ENCODE measurements around the gene MUC2.
A peak's percentile ranks its signal among the peaks of the same experiment; 100 is the strongest.

MUC2 gene

DNA sequence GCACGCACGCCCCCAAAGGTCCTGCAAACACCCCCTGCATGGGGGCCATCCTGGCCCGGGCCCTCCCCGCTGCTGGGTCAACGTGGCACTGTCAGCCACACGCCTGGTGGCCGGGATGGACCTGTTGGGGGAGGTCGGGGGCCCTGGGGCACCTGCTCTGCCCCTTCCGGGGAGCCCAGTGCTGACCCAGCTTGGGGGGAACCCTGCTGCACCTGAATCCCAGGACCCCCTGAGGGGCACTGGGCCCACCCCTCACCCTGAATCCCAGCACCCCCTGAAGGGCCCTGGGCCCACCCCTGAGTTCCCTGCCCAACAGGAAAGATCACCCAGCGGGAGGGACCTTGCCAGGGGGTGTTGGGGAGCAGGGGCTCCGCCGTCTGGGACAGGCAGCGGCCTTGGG is 37.7 kb upstream of the MUC2 start:
- DNase-seq (ENCODE audit: low read depth in 2 of 2): no peak

DNA sequence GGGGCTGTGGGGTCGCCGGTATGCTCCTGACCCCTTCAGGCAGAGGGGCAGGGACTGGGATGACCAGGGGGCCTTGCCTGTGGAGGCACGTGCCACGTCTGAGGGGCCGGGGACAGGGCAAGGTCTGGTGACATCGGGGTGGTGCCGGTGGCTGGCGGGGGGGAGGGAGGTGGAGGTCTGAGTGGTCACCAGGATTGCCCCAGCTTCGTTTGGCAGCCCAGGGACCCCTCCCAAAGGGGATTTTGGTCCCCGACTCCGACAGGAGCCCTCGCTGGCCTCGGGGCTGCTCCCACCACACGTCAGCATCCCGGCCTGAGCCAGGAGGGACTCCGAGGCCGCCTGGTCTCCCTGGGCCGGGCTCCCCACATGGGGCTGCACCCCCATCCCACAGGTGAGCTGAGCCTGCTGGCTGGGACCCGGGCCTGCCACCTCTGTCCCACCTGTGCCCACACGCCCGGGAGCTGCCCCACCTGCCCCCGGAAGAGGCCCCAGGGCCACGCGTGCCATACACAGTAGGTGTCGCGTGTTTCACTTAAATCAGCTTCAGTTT is 37.1 kb upstream of the MUC2 start:
- no peak for DNase-seq (ENCODE audit: low read depth in 2 of 2)

DNA sequence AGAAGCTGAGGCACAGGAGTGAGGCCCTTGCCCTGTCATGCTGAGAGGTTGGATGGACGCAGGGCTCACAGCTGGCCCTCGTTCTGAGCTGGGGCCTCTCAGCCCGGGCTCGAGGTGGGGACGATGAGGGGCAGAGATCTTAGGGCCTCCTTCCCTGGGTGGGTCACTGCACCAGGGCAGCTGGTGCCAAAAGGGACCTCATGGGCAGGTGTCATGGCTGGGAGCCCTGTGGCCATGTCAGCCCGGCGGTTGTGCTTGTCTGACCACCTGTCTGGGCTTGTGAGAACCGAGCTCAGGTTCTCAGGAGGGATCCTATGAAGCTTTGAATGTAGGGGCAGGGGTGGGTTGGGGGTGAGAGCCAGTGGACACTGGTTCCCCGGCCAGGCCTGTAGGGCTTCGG is 36.3 kb upstream of the MUC2 start:
- DNase-seq (ENCODE audit: low read depth in 2 of 2): no peak

DNA sequence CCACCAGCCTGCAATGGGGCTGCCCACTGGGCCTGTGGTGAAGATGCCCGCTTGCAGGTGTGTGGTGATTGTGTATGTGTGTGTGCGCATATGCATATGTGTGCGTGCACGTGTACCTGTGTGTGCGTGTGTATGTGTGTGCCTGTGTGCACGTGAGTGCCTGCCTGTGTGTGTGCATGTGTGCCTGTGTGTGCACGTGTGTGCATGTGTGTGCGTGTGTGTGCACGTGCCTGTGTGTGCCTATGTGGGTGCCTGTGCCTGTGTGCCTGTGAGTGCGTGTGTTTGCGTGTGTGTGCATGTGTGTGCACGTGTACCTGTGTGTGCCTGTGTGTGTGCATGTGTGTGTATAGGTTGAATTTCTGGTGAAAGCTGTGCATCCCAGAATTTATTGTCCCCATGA is 35.8 kb upstream of the MUC2 start:
- DNase-seq (ENCODE audit: low read depth in 2 of 2): no peak

DNA sequence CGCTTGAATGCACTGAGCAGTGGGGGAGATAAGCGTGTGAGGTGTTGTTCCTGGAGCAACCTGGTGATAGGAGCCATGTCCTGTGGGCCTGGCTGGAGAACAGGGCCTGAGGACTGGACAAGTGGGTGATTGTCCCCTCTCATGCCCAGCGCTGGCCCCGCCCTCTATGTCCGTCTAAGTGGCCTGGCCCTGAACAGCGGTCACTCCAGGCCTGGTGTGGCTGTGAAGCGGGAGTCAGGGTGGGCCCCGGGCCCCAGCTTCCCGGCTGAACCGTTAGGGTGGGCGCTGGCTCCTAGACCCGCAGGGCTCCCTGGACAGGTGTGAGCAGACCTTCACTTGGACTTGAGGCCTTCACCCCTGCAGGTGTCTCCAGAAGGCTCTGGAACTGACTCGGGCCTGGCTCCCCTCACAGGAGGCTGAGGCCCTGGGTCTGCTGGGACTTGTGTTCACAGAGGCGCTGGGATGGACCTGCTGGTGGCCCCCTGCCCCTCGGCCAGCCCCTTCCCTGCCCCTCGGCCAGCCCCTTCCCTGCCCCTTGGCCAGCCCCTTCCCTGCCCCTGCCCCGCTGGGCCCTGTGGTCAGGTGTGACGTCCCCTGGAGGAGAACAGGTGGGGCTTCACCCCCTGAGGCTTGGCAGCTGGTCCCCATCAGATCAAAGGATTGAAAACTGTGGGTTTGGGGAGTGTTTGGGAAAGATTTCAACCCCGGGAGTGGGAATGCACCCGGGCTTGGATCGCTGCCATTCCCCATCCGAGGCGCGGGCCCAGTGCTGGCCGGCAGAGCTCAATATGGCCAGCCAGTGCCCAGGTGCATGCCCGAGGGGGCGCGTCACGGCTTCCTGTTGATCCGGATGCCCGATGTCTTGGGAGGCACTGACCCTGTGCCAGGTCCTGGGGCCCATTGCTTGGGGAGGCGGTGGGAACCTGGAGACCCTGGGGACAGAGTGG is 34.9 kb upstream of the MUC2 start:
- DNase-seq (ENCODE audit: low read depth in 2 of 2): no peak

DNA sequence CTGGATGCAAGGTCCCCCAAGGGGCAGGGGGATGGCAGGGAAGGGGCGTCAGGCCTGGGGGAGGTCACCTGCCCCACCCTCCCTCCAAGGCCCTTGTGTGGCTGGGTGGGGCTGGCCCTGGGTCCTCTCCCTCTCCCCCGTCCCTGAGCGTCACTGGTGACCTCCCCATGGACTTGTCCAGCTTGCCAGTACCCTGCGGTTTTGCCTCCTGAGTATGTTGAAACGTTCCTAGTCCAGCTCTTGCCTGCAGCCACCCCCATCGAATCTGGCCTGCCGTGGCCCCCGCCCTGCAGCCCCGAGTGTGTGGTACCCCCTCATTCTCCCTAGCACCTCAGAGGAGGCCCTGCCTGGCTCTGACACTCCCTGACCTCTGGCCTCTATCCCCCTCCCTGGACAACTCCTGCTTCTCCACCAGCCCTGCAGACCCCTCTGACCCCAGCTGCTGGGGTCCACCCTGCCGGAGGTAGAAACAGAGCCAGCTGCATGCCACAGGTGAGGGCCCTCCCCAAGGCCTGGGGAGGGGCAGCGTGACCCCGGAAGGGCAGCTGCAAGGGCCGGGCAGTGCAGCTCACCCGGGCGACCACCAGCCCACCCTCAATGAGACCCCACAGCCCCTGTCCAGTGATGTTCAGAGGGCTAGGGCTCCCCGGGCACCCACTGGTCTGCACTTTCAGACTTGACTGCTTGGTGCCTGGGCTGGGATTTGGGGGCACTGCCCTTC is 34.1 kb upstream of the MUC2 start:
- DNase-seq (ENCODE audit: low read depth in 2 of 2): no peak

DNA sequence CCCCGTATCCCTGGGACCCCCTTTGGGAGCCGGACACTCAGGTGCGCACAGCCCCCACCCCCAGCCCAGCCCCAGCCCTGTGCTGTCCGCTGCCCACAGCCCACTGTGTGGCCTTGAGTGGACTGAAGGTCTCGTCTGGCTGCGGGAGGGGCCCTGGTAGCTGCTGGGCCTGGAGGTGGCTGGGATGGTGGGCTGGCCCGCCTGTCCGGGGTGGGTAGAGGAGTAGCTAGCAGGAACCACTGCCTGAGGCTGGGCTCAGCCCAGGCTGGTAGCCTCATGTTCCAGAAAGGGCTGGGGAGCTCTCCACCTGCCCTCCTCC is 33.6 kb upstream of the MUC2 start:
- no peak for DNase-seq (ENCODE audit: low read depth in 2 of 2)

DNA sequence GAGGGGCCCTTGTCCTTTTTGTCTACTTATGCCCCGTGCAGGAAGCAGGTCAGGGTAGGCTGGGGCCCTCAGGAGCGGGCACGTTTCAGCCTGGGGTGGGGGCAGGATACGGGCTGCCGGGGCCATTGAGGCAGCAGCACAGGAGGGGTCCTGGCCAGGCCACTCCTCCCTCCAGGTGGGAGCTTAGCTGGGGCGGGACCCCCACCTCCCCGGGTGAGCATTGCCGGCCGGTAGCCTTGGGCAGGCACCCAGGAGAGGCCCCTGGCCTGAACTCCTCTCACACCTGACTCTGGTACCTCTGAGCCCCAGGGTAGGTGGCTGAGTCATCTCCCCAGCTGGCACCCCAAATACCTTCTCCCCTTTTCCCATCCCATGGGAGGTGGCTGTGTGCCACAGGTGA is 33.2 kb upstream of the MUC2 start:
- no peak for DNase-seq (ENCODE audit: low read depth in 2 of 2)

DNA sequence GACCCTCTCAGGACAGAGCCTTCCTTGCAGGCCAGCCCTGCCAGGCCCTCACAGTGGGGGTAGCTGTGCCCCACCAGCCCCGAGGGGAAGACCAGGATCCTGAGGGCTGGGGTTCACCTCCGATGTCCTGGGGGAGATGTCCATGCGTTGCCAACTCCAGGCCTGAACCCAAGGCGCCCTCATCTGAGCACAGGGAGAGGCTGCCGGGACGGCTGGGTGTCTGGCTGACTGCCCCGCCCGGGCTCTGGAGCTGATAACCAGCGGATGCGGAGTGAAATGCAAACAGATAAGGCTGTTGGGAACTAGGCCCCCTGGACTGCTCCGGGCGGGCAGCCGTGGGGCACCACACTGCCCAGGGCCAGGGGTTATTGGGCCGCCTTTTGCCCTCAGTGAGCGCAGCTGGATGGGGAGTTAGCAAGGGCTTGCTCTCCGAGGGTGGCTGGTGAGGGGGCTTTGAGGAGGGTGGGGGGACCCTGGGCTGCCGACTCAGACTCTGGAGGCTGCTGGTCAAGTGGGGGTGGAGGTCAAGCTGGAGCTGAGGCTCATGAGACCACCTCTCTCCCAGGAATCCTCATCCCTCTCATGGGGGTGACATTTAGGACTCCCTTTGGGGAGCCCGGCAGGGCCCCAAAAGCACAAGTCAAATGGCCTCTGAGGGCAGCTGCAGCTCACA is 32.6 kb upstream of the MUC2 start:
- DNase-seq (ENCODE audit: low read depth in 2 of 2): no peak

DNA sequence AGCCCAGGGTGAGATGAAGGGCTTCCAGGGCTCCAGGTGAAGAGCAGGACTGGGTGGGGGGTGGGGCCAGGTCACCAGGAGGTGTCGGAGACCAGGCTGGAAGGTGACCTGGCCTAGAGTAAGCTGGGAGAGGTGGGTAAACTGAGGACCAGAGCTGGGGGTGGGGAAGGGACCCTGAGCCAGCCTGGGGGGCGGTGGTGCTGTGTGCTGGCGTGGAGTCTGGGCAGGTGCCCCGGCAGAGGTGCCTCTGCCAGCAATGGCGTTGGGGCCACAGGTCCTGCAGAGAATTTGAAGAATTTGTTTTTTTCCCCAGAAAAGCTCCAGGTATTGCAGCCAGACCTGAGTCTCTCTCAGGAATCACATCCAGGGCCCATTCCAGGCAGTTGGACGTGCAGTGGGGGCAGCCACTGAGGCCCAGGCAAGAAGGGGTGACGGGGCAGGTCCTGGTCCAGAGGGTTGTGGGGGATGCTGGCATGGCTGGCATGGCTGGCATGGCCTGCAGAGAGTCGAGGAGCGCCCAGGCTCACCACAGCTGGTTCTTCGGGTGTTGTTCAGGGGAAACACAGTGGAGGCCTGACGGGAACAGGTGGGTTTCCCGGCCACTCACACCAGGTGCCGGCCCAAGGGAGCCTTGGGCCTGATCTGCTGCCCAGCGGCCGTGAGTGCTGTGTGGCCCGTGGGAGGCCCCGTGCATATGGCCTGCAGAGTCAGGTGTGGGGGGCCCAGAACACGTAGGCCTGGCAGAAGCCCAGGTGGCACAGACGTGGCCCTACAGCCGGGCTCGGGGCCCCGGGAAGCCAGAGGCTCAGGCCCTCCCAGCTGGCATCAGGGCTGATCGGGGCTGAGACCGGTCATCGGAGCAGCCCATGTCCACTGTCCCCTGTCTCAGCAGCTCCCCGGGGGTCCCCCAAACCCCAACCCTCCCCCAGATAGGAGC is 31.8 kb upstream of the MUC2 start:
- no peak for DNase-seq (ENCODE audit: low read depth in 2 of 2)

DNA sequence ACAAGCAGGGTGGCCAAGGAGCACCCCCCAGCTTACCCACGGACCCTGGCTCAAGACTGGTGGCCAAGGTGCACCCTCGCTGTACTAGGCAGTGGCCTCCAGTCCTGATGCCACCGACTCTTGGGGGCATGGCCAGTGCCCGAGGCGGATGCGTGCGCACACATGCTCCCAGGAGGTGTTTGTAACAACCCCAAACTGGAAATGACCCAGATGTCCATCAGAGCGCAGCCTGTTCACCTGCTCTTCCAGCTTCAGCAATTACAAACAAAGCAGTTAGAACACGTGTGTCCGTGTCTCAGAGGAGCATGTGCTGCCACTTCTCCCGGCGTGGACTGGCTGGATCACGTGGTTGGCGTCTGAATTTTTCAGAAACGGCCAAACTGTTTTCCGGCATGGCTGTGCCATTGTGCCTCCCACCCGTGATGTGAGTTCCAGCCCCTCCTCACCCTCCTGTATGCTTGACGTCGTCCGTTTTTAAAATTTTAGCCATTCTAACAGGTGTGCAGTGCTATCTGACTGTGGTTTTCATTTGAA is 31.0 kb upstream of the MUC2 start:
- DNase-seq (ENCODE audit: low read depth in 2 of 2): no peak

DNA sequence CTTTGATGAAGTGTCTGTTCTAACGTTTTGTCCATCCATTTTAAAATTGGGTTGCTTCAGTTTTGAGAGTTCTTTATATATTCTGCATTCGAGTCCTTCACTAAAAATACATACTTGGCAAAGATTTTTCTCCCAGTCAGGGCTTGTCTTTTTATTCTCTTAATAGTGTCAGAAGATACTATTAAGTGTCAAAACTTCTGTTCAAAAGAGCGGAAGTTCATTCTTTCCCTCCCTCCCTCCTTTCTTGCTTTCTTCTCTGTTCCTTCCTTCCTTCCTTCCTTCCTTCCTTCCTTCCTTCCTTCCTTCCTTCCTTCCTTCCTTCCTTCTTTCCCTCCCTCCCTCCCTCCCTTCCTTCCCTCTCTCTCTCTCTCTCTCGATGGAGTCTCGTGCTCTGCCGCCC is 30.5 kb upstream of the MUC2 start:
- no peak for DNase-seq (ENCODE audit: low read depth in 2 of 2)

DNA sequence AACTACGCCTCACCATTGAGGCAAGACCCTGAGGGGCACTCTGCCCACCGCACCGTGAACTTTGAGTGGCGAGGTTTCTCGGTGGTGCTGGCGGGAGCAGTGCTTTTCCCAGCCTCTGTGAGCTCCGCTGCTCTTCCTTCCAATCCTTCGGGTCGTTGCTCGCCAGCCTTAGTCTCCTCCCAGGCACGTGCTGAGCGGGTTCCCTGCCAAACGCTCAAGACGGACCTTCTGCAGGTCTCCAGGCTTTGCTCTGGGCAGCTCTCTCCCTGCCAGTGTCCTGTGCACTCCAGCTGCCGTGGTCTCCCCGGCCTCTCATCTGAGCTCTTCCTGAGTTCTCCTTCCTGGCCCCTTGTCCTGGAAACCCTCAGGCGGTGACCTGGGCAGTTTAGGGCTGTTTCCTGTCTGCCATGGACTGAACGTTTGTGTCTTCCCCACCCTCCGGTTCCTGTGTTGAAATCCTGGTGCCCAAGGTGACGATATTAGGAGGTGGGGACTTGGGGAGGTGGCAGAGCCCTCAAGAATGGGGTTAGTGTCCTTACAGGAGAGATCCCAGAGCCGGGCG is 27.0 kb upstream of the MUC2 start:
- no peak for DNase-seq (ENCODE audit: low read depth in 2 of 2)

DNA sequence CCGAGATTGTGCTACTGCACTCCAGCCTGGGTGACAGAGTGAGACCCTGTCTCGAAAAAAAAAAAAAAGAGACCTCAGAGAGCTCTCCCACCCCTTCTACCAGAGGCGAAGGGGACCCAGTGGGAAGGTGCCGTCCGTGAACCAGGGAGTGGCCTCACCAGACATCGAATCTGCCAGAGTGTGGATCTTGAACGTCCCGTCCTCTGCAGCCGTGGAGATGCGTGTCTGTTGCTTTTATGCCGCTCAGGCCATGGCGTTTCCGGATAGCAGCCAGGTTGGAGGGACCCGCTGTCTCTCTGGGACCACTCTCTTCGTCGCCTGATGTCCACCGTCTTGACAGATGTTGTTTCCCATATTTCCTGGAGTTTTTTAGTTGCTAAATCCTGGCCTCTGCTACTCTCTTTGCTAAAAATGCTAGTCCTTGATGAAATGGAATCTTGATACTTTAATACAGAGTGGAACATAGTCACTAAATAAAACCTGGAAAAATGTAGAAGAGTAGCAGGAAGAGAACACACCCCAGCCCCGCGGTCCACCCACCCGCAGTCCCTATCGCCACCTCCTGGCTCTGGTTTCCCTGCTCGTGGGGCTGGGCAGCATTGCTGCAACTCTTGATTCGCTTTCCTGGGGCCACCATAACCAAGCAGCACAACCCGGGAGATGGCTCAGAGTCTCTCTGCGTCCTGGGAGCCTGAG is 26.2 kb upstream of the MUC2 start:
- no peak for DNase-seq (ENCODE audit: low read depth in 2 of 2)

DNA sequence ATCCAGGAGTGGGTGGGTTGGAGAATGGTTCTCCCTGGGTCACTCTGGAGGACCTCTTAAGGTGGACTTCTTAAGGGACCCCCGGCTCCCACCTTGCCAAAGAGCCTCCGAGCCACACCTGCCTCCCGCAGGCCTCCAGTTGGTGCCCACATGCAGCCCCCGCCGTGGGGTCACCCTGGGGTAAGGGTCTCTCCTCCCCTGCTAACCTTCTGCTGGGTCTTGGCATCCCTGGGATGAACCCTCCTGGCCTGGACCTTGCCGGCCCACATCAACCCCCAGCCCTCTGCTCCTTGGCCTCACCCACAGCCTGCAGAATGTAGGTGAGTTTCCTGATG is 25.6 kb upstream of the MUC2 start:
- no peak for DNase-seq (ENCODE audit: low read depth in 2 of 2)

DNA sequence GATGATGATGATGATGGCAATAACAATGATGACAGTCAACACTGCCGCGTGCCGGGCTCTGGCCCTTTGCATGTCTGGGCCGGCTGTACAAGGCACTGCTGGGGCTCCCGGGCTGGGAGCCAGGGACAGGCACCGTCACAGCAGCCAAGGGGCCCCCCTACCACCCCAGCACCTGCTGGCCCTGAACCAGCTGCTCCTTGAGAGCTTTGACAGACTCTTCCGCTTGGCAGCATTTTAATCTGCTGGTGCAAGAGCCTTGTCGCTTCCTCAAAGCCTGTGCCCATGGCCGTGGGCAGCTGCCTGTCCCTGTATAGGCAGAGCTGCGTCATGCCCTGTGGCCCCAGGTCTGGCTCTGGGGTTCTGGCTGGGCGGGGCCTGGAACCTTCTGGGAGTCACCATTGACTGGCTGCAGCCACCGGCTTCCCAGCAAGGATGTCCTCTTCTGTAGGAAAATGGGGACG is 25.2 kb upstream of the MUC2 start:
- DNase-seq (ENCODE audit: low read depth in 2 of 2): no peak

DNA sequence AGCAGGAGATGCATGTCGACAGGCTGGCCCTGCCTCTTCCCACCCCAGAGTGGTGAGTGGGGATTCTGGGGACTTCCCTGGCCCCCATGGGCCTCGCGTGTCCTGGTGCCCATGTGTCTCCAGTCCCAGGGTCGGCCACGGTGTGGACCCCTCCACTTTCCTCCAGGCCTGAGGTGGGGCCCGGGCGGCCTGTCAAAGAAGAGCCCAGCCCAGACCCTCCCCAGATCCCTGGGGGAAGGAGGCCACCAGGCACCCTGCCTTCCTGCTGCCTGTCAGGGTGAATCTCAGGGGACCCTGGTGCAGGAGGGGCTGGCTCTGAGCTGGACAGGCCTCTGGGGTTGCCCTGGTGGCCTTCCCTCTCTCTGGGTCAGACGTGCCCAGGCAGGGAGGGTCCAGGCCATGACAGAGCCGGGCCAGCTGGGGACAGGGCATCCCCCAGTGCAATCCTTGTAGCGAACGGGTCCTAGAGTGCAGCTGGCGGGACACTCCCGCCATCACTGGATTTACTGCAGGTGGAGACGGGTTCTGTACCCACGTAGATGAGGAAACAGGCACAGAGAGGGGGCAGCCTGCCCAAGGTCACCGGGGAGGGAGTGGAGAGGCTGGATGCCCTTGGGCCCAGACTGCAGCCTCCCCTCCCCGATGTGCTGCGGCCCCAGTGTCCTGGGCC is 24.6 kb upstream of the MUC2 start:
- DNase-seq (ENCODE audit: low read depth in 2 of 2): no peak

DNA sequence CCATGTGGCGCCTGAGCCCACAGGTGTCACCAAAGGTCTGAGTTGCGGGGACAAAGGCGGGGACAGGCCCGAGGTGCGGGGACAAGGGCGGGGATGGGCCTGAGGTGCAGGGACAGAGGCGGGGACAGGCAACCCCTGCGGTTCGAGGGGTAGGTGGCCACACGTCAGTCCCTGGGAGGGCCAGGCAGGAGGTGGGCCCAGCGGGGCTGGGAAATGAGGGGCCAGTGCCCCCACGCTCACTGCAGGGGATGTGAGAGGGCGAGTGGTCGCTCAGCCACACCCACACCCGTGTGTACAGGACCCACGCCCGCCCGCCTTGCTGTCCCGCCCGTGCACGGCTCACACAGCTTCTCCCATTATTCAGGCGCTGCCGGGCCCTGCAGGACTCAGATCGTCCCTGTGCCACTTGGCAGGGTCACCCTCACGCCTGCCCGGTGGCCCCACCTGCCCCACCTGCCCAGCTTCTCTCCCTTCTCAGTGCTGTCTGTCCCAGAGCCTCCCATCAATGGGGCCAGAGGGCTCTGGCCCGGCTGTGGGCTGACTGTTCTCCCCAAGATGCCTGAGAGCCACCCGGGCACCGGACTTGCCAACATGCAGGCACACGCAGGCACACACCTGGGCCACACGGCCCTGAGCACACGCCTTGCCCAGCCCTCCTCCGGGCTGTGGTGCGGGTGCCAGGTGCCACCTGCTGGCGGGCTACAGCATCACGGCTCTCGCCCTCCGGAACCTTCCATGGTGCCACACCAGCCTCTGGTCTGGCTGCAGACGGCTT is 23.9 kb upstream of the MUC2 start:
- DNase-seq (ENCODE audit: low read depth in 2 of 2): peak; percentile 16 to 53

Measured in stimulated activated CD8-positive, alpha-beta memory T cell treated with anti-CD3 and anti-CD28 coated beads, Interleukin-7, amount 100 ng/mL, for 4 hours (primary cell).